HepG2 (cell line): Measurements from ENCODE around the gene TXNDC11. TPM values are rescaled to one million over a fixed set of nuclear protein-coding genes. Genes with fewer than 3 reads are reported as not detected.

ENCODE experiments used
- ATAC-seq: fragments of 200-7000 bp; cut with Tn5 transposase; 3 replicates; pipeline ENCODE4 v1.9.1; 2020; ENCODE audit warnings: mild to moderate bottlenecking, moderate library complexity
- BruUV-seq: library from RNA; stranded (reverse); fragments of 400-500 nt; replicated peaks from 2 replicates; lab custom pipeline; 2021; lab: Mats Ljungman, UMichigan
- CTCF ChIA-PET: fragments of 300-600 bp; formaldehyde crosslinking; extraction: SDS; loops from one replicate; lab custom pipeline; 2021; ENCODE audit warnings: low total read pairs, inconsistent platforms, low intra/inter-chr PET ratio; lab: Yijun Ruan, JAX
- POLR2A ChIA-PET: fragments of 350-600 bp; sonication (Branson Sonifier 250); formaldehyde crosslinking; loops from one replicate; lab custom pipeline; 2020; ENCODE audit warnings: antibody characterized with exemption, inconsistent platforms; lab: Yijun Ruan, JAX
- DNase-seq: peaks from one replicate; pipeline ENCODE4 v3.0.0-alpha.2; 2015; ENCODE audit warnings: low spot score
- FAIRE-seq: peaks from 3 replicates; lab custom pipeline; 2011; peaks lifted over from hg19 to GRCh38; lab: Jason Lieb, UNC
- H2AFZ ChIP-seq: one replicate; pipeline ENCODE4 v1.6.1; 2011; ENCODE audit warnings: low read length, inconsistent platforms
- H3K27ac ChIP-seq: fragments of 300-600 bp; 3 replicates; pipeline ENCODE4 v1.8.0; 2011; ENCODE audit warnings: mixed run types, mild to moderate bottlenecking, mixed read lengths, low read length, inconsistent platforms; ENCODE audit not compliant: insufficient read depth; ENCODE audit errors: extremely low read length
- H3K27me3 ChIP-seq, 2 experiments: fragments of 200-600 bp in 1 of 2; 2 replicates in 1 of 2; 3 replicates in 1 of 2; pipeline versions ENCODE4 v1.6.0 to v1.8.0; 2011; ENCODE audit warnings: low read length in 2 of 2, mild to moderate bottlenecking in 2 of 2, moderate library complexity in 2 of 2, inconsistent platforms in 1 of 2; ENCODE audit not compliant: insufficient read depth in 2 of 2, control insufficient read depth in 1 of 2
- H3K36me3 ChIP-seq, 2 experiments: fragments of 200-600 bp in 1 of 2; replicated peaks in 1 of 2; 2 replicates in 1 of 2; 3 replicates in 1 of 2; pipeline versions ENCODE4 v1.5.1 to v1.8.0; 2011; ENCODE audit warnings: low read length in 2 of 2, inconsistent platforms in 1 of 2; ENCODE audit not compliant: insufficient read depth in 2 of 2, control insufficient read depth in 1 of 2
- H3K4me1 ChIP-seq: 2 replicates; pipeline ENCODE4 v1.5.1; 2012; ENCODE audit warnings: low read length, inconsistent platforms; ENCODE audit not compliant: insufficient read depth
- H3K4me2 ChIP-seq: 2 replicates; pipeline ENCODE4 v1.6.0; 2011; ENCODE audit warnings: low read depth, low read length, inconsistent platforms
- H3K4me3 ChIP-seq, 3 experiments: fragments of 200-600 bp in 1 of 3; sonication (generic), shearing (Covaris generic) in 1 of 3; replicated peaks in 1 of 3; 2 replicates each; pipeline ENCODE4 v1.5.1; 2011 to 2016; ENCODE audit warnings: low read length in 3 of 3, inconsistent platforms in 2 of 3, low read depth in 2 of 3, mild to moderate bottlenecking in 2 of 3, control low read depth in 1 of 3, mixed read lengths in 1 of 3; ENCODE audit not compliant: insufficient read depth in 1 of 3
- H3K79me2 ChIP-seq: one replicate; pipeline ENCODE4 v1.6.1; 2011; ENCODE audit warnings: low read length, inconsistent platforms; ENCODE audit not compliant: insufficient read depth
- H3K9ac ChIP-seq: 2 replicates; pipeline ENCODE4 v1.6.0; 2011; ENCODE audit warnings: mild to moderate bottlenecking, low read depth, low read length, inconsistent platforms; ENCODE audit not compliant: insufficient read depth
- H3K9me3 ChIP-seq: 2 replicates; pipeline ENCODE4 v1.5.1; 2012; ENCODE audit warnings: mild to moderate bottlenecking, low read length
- H4K20me1 ChIP-seq: 2 replicates; pipeline ENCODE4 v1.6.0; 2011; ENCODE audit warnings: inconsistent platforms, mild to moderate bottlenecking, low read length, moderate library complexity; ENCODE audit not compliant: insufficient read depth
- CSRNP1 ChIP-seq: sonication (generic); formaldehyde crosslinking; IDR thresholded peaks from 2 replicates; pipeline ENCODE4 v1.8.1; 2023; ENCODE audit warnings: mild to moderate bottlenecking, missing genetic modification reagents
- ELK4 ChIP-seq: sonication (generic); formaldehyde crosslinking; IDR thresholded peaks from 2 replicates; pipeline ENCODE4 v1.9.0; 2021; ENCODE audit warnings: missing genetic modification reagents, borderline replicate concordance
- GABPB1 ChIP-seq: IDR thresholded peaks from 2 replicates; pipeline ENCODE4 v1.6.1; 2016; ENCODE audit warnings: mild to moderate bottlenecking, missing genetic modification reagents, moderate library complexity, missing compliant biosample characterization
- GLI4 ChIP-seq: sonication (generic); formaldehyde crosslinking; IDR thresholded peaks from 2 replicates; pipeline ENCODE4 v1.5.1; 2020; ENCODE audit warnings: missing genetic modification reagents, mild to moderate bottlenecking, moderate library complexity, borderline replicate concordance
- HOXA3 ChIP-seq: sonication (generic); formaldehyde crosslinking; IDR thresholded peaks from 2 replicates; pipeline ENCODE4 v1.5.0; 2020; ENCODE audit warnings: missing genetic modification reagents
- MAFG ChIP-seq: sonication (generic); formaldehyde crosslinking; IDR thresholded peaks from 2 replicates; pipeline ENCODE4 v1.5.1; 2020; ENCODE audit warnings: mild to moderate bottlenecking, missing genetic modification reagents
- RBAK ChIP-seq: sonication (generic); formaldehyde crosslinking; IDR thresholded peaks from 2 replicates; pipeline ENCODE4 v1.5.1; 2020; ENCODE audit warnings: mild to moderate bottlenecking, missing genetic modification reagents
- SOX6 ChIP-seq, 2 experiments: fragments of 450-650 bp in 1 of 2; sonication (generic) in 1 of 2; formaldehyde crosslinking in 1 of 2; IDR thresholded peaks; 2 replicates each; pipeline versions ENCODE4 v1.4.0 to v1.6.1; 2017 to 2020; ENCODE audit warnings: antibody characterized with exemption in 1 of 2, mild to moderate bottlenecking in 1 of 2, missing genetic modification reagents in 1 of 2
- TCF12 ChIP-seq, 2 experiments: fragments of 450-650 bp in 1 of 2; sonication (generic) in 1 of 2; formaldehyde crosslinking in 1 of 2; IDR thresholded peaks; 2 replicates each; pipeline versions ENCODE4 v1.6.1 to v1.8.0; 2017 to 2022; ENCODE audit warnings: antibody characterized with exemption in 1 of 2, mild to moderate bottlenecking in 1 of 2, missing genetic modification reagents in 1 of 2, moderate library complexity in 1 of 2
- ZGPAT ChIP-seq: IDR thresholded peaks from 2 replicates; pipeline ENCODE4 v1.6.1; 2016; ENCODE audit warnings: mild to moderate bottlenecking
- ZNF362 ChIP-seq: sonication (generic); formaldehyde crosslinking; IDR thresholded peaks from 2 replicates; pipeline ENCODE4 v1.4.0; 2020; ENCODE audit warnings: missing genetic modification reagents, mild to moderate bottlenecking, borderline replicate concordance
- ZNF451 ChIP-seq: sonication (generic); formaldehyde crosslinking; IDR thresholded peaks from 2 replicates; pipeline ENCODE4 v1.5.0; 2020; ENCODE audit warnings: mild to moderate bottlenecking, missing genetic modification reagents
- ZNF607 ChIP-seq: sonication (generic); formaldehyde crosslinking; IDR thresholded peaks from 2 replicates; pipeline ENCODE4 v1.5.1; 2020; ENCODE audit warnings: missing genetic modification reagents, mild to moderate bottlenecking, borderline replicate concordance
- ZNF83 ChIP-seq: sonication (generic); formaldehyde crosslinking; IDR thresholded peaks from 2 replicates; pipeline ENCODE4 v1.4.0; 2020; ENCODE audit warnings: missing genetic modification reagents, mild to moderate bottlenecking, borderline replicate concordance
- ZSCAN22 ChIP-seq: sonication (generic); formaldehyde crosslinking; IDR thresholded peaks from 2 replicates; pipeline ENCODE4 v1.4.0; 2020; ENCODE audit warnings: mild to moderate bottlenecking, missing genetic modification reagents
- WGBS: methylation state at CpG from one replicate; pipeline ENCODE4 v1.1.6; 2017; ENCODE audit warnings: low lambda C conversion rate; 5-methylcytosine and 5-hydroxymethylcytosine counted together
- in situ Hi-C: cut with HindIII; loops from 2 replicates; pipeline ENCODE4 v1.10.0; 2017; ENCODE audit warnings: low pct_unique_long_range_greater_than_20kb; ENCODE audit not compliant: extremely low pct_ligation_motif_present
- intact Hi-C: fragments of 100-400 bp; cut with micrococcal nuclease; formaldehyde crosslinking; loops from one replicate; pipeline ENCODE4 v1.10.0; 2022; ENCODE audit not compliant: unreplicated experiment
- polyA plus RNA-seq, 8 experiments: library from polyadenylated mRNA; depleted of rRNA in 3 of 8; stranded (reverse) in 7 of 8; unstranded in 1 of 8; fragments of >200 nt; fragmentation: Illumina TruSeq in 4 of 8; extraction: Trizol in 4 of 8; gene quantifications; 2 replicates each; pipeline versions ENCODE4 v1.2.1 to v1.2.3, GENCODE V29; 2011 to 2016; ENCODE audit warnings: low read depth in 4 of 8, missing spikeins in 1 of 8, mixed read lengths in 1 of 8; ENCODE audit not compliant: insufficient read depth in 1 of 8
- total RNA-seq, 5 experiments: library from RNA; depleted of rRNA; stranded (reverse); fragments of >200 nt; fragmentation: Illumina TruSeq; extraction: Trizol; gene quantifications; 2 replicates each; pipeline ENCODE4 v1.2.3, GENCODE V29; 2016; ENCODE audit warnings: low read depth in 1 of 5

TXNDC11 gene
- total and polyA plus RNA-seq, 2 of the 13 experiments (the other 11 are each of a cell fraction or from before 2014, with no cell fraction given): 74.9 to 123 TPM

GRCh38 chr16:11715246-11715947, 27.3 kb downstream of the TXNDC11 start:
- no peak for FAIRE-seq
- peak overlapping the region; percentile 34 for H3K27ac ChIP-seq
- H2AFZ ChIP-seq: no peak overlapping the region
- H4K20me1 ChIP-seq: peaks cover 29% of the 10 kb centered on the region; the same call in 1 of the 2 replicates
- H3K27me3 ChIP-seq: no peaks in the 10 kb centered on the region
- intact Hi-C loops (loop anchor here (2.0 kb wide), 1 partner anchor 309 kb away; no protein-coding TSS in a partner anchor), in situ Hi-C loops (loop anchor here (10.0 kb wide), 1 partner anchor 321 kb away; no protein-coding TSS in a partner anchor)
- ChIA-PET CTCF (interaction anchor here (1.1 to 3.0 kb wide), 6 partner anchors 15 to 319 kb away, joined by 3 to 33 read pairs (median 4); no protein-coding TSS in a partner anchor), POLR2A (interaction anchor here (0.7 to 2.1 kb wide), 10 partner anchors 17 to 319 kb away, joined by 3 to 15 read pairs (median 4); partner anchors contain the start of genes RSL1D1, TXNDC11 and ZC3H7A)
- peak; percentile 15 for DNase-seq
- H3K4me1 ChIP-seq: peaks cover 41% of the 10 kb centered on the region
- peak; percentile 35 for ATAC-seq
- no peak overlapping the region for H3K4me2 ChIP-seq
- 71% methylated on average over 8 of the region's 8 CpGs for WGBS
- H3K79me2 ChIP-seq: peaks cover 21% of the 10 kb centered on the region
- no peak overlapping the region for H3K4me3 ChIP-seq
- no peaks in the 10 kb centered on the region for H3K9me3 ChIP-seq
- no TSS peak for BruUV-seq
- H3K36me3 ChIP-seq: peaks cover 20 to 76% of the 10 kb centered on the region in 2 experiments
- no peak overlapping the region for H3K9ac ChIP-seq
- TF ChIP-seq TCF12 (IDR thresholded peaks at IDR 0.05) (no peak), TCF12 (CRISPR knock-in tag; IDR thresholded peaks at IDR 0.05) (no peak), ZSCAN22 (CRISPR knock-in tag) (0 out of 2 replicates have a peak, but pooled peaks have one; percentile 15), ZGPAT (CRISPR knock-in tag) (no peak), CSRNP1 (no peak), MAFG (no peak), ZNF83 (CRISPR knock-in tag) (no peak), RBAK (CRISPR knock-in tag) (no peak), ZNF451 (CRISPR knock-in tag) (no peak), GABPB1 (CRISPR knock-in tag) (no peak), ZNF362 (CRISPR knock-in tag) (peak; percentile 84; the same call in 1 of the 2 replicates), ZNF607 (CRISPR knock-in tag) (no peak), SOX6 (IDR thresholded peaks at IDR 0.05) (no peak), SOX6 (CRISPR knock-in tag; IDR thresholded peaks at IDR 0.05) (0 out of 2 replicates have a peak, but pooled peaks have one; percentile 30), HOXA3 (CRISPR knock-in tag) (no peak), GLI4 (CRISPR knock-in tag) (no peak), ELK4 (CRISPR knock-in tag) (no peak)
